ENCODE data around the gene RNF6.

DNA sequence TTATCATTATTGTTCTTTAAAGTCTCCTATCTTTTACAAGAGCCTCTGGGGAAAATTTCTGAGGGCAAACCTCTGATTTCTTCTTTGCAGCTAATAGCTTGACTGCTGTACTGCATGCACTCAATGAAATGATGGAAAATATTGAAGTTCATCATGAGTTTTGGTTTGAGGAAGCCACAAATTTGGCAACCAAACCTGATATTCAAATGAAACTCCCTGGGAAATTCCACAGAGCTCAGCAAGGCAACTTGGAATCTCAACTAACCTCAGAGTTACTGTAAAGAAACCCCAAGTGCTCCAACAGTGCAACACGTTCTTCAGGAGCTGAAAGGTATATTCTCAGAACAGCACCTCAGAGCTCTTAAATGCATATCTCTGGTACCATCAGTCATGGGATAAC lies 14.2 kb upstream of the RNF6 start:
- TF ChIP-seq, protein P1, sequence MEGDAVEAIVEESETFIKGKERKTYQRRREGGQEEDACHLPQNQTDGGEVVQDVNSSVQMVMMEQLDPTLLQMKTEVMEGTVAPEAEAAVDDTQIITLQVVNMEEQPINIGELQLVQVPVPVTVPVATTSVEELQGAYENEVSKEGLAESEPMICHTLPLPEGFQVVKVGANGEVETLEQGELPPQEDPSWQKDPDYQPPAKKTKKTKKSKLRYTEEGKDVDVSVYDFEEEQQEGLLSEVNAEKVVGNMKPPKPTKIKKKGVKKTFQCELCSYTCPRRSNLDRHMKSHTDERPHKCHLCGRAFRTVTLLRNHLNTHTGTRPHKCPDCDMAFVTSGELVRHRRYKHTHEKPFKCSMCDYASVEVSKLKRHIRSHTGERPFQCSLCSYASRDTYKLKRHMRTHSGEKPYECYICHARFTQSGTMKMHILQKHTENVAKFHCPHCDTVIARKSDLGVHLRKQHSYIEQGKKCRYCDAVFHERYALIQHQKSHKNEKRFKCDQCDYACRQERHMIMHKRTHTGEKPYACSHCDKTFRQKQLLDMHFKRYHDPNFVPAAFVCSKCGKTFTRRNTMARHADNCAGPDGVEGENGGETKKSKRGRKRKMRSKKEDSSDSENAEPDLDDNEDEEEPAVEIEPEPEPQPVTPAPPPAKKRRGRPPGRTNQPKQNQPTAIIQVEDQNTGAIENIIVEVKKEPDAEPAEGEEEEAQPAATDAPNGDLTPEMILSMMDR (IDR thresholded peaks at IDR 0.05), result no peak
- TF ChIP-seq EZH2 (IDR thresholded peaks at IDR 0.05; ENCODE audit: borderline replicate concordance, insufficient read depth, low read depth, low read length, poor library complexity, severe bottlenecking), result no peak

All from B cell (primary cell).